CD4-positive, alpha-beta T cell treated with Interleukin-17A for 1 hour (primary cell): ENCODE measurements around the gene IRF9.

Experiments used
- DNase-seq: peaks from one replicate; pipeline ENCODE4 v3.0.0-alpha.2; 2020

Gene IRF9

GRCh38 chr14:24132061-24132685 lies 28.9 kb upstream of the IRF9 start:
- DNase-seq = peak; percentile 35

- DNase-seq = no peak
These were observed 28.1 kb upstream of the IRF9 start for GRCh38 chr14:24132976-24133375.

GRCh38 chr14:24133735-24134134 lies 27.3 kb upstream of the IRF9 start:
- DNase-seq = no peak

- no peak for DNase-seq
These were observed 25.6 kb upstream of the IRF9 start for GRCh38 chr14:24135584-24135833.

- DNase-seq = peak; percentile 96
These were observed 25.0 kb upstream of the IRF9 start, which contains the start of gene PSME1 for GRCh38 chr14:24135834-24136683. Gene PSME1 (plus strand): TSS chr14:24136194. CDS start chr14:24136263, 69 bp downstream.

GRCh38 chr14:24136684-24137528 lies 24.2 kb upstream of the IRF9 start:
- DNase-seq = no peak

GRCh38 chr14:24137529-24138395 lies 23.3 kb upstream of the IRF9 start:
- DNase-seq = no peak

GRCh38 chr14:24138396-24139271 lies 22.4 kb upstream of the IRF9 start:
- DNase-seq = no peak

- DNase-seq = peak; percentile 36
These were observed 21.7 kb upstream of the IRF9 start for GRCh38 chr14:24139272-24139934.

- peak; percentile 100 for DNase-seq
These were observed 19.8 kb upstream of the IRF9 start, which contains the start of gene EMC9 for GRCh38 chr14:24141097-24141880. Gene EMC9 (minus strand): TSS chr14:24141591. CDS start chr14:24141304, 287 bp downstream.

GRCh38 chr14:24143511-24143910 lies 17.6 kb upstream of the IRF9 start:
- no peak for DNase-seq

- no peak for DNase-seq
These were observed 16.6 kb upstream of the IRF9 start for GRCh38 chr14:24144451-24144850.

- DNase-seq = no peak
These were observed 15.8 kb upstream of the IRF9 start for GRCh38 chr14:24145219-24145618.

- DNase-seq = no peak
These were observed 15.2 kb upstream of the IRF9 start for GRCh38 chr14:24145690-24146452.

GRCh38 chr14:24146453-24146977 lies 14.6 kb upstream of the IRF9 start, which contains the start of gene PSME2:
Gene PSME2 (minus strand): TSS chr14:24146610. CDS start chr14:24146581, 29 bp downstream.
- DNase-seq = peak; percentile 92

- peak; percentile 97 for DNase-seq
These were observed 13.9 kb upstream of the IRF9 start, which contains the start of gene RNF31 for GRCh38 chr14:24146978-24147760. Gene RNF31 (plus strand): TSS chr14:24147498. CDS start chr14:24147699, 201 bp downstream.

GRCh38 chr14:24147761-24148428 lies 13.2 kb upstream of the IRF9 start:
- DNase-seq = no peak
